GM18520 (cell line): ENCODE data around the gene FUT3.
"Not testable (repeated sequence)": the region's sequence is repeated elsewhere in the genome, so short reads cannot be mapped to it uniquely, and the experiment has no call there.

Experiments used
- ATAC-seq: cut with Tn5 transposase; IDR thresholded peaks from one replicate; pipeline ENCODE4 v1.9.1; 2021; ENCODE audit not compliant: unreplicated experiment

The FUT3 gene

DNA sequence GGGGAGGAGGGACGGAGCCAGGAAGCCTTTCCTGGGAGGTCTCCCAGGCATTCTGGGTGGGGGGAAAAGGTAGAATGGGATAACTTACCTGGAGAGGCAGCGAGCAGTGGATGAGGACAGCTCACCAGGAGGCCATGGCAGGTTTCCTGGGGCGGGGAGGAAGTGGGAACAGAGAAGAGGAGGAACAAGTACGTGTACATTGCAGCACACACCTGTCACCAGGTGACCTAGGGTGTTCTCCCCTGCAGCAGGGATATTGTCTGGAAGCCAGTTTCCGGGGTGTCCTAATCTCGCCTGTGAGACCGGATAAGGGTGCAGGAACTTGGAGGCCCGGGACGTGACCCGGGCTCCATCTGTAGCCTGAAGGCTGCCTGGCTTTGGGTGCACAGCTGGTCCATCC lies at the start of gene FUT3:
FUT3 (minus strand) TSS at position 148 of the 400 bp plus-strand sequence.
- ATAC-seq = no peak

DNA sequence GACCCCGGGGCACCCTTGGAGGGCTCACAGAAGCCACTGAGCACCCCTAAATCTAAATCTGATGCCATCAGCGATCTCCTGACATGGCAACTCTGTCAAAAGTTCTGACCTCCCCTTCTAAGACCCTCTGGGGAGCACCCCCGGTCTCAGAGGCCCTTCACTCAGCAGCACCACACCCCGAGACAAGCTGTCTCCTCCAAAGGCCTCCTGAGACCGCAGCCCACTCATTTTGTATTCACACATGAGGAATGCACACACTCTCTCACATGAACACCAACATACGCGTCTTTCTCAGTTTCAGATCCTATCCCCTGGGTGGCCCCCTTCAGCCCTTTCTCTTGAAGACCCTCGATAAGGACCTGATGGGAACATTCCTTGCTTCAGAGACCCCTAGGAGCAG lies 49.7 kb upstream of the FUT3 start:
- no peak for ATAC-seq

DNA sequence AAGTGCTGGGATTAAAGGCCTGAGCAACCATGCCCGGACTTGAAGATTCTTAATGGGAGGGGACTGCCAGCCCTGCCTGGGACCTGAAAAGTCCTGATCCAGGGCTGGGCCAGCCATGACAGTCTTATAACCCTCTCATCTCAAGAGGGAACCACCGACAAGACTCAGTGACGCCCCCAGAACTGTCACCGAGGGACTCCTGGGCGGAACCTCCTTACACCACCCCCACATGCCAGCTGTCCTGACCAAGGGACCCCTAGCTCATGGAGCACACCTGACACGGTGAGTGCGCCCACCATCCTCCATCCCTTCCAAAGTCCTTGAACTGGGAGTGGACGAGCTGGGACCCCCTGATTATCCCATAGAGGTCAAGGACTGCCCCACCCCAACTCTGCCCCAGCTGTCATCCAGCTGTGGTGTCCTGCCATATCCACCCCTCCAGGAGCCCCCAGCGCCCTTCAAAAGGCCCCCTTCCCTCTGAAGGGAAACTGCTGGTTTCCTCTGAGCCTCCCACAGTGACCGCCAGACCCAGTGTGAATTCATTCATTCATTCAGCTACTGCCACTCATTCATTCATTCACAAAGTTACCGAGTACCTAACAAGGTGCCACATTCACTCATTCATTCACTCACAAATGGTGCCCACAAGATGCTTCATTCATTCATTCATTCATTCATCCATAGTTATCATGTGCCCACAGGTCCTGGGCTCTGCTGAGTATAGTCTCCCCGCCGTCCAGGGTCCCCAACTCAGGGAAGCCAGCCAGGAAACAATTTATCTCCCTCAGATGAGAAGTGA lies 48.7 kb upstream of the FUT3 start:
- no peak for ATAC-seq

DNA sequence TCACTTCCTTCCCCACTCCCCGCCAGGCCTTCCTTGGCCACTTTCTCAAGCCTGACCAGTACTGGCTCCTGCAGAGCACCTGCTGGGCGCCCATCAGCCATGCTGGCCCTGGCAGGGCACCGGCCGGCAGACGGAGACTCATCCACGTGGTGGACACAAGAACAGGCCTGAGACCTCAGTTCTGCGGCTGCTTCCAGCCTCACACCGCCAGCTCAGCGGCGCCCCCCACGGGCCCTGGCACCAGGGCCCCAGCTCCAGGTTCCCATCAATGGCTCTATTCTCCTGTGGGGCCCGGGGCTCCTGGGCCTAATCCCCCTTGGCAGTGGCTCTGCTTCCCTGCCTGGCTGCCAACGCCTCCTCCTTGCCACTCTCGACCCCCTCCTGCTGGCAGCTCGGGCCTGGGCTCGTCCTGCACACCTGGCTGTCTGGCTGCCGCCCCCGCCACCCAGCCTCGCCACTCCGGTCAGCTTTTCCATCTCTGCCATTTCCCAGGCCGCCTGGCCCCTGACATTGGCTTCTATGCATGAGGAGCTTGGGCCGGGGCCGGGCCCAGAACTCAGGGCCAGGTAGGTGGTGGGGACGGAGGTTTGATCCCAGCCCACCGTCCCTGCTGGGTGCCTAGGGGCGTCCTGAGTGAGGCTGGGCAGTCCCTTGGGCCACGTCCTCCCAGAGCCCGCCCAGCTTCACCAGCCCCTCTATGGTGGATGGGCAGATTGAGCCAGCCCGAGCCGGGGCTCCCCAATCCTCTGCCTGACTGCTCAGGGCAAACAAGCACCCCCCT lies 46.1 kb upstream of the FUT3 start:
- no peak for ATAC-seq

DNA sequence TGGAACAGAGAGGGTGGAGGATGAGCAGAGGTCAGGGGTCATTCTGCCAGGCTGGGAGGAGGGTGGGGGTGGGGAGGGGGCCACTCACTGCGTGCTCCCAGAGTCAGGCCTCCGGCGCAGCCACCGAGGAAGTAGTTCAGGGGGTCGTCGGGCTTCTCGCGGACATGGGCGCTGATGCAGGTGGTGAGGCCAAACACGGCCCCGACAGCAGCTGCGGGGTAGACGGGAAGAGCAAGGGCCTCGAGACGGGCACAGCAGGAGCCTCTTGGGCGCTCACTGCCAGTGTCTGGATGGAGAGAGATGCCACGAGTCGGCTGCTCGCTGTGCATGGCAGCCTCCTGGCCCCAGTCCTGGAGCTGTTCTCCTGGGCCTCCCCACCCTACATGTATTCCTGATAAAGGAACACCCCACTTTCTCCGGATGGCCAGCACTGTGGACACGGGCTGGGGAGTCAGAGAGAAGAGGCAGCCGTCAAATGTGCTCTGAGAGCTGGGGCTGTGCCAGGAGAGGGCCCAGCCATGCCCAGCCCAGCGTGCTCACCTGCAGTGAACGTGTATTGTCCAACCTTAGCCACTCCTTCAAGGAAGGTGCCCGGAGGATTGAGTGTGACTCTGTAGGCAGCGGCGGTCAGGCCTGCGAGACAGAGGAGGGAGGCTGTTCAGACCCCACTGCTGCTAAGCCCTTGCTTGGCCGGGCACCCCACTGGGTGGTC lies 45.3 kb upstream of the FUT3 start:
- no peak for ATAC-seq

DNA sequence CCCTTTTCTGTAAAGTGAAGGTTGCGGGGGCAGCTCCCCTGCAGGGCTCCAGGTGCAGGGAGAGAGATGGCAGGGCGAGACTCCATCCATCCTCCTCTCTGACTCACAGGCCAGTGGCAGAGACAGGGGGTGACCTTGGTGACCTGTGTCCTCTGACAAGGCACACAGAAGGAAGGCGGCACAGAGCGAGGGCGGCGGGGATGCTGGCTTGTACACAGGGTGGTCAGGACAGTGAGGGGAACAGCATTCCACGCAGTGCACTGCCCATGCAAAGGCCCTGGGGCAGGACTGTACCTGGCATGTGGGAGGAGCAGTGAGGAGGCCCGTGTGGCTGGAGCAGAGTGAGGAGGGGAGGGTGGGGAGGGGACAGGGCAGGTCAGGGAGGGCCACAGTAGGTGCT lies 44.6 kb upstream of the FUT3 start:
- ATAC-seq = no peak

DNA sequence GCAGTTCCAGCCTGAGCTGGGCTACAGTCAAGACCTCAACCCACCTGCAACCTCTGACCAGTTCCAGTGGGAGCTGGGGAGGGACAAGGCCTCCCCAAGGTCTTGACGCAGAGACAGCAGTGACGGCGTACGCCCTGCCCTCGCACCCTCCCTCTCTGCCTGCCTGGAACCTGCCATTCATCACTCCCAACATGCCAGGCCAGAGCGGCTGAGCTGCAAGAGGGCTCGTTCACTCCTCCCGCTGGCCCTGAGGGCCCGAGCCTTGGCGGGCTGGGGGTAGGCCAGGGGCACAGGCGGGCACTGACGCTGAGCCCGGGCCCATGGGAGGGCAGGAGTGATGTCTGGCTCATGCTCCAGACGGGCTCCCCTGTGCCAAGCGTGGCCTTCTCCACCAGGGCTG lies 44.2 kb upstream of the FUT3 start:
- ATAC-seq = no peak

DNA sequence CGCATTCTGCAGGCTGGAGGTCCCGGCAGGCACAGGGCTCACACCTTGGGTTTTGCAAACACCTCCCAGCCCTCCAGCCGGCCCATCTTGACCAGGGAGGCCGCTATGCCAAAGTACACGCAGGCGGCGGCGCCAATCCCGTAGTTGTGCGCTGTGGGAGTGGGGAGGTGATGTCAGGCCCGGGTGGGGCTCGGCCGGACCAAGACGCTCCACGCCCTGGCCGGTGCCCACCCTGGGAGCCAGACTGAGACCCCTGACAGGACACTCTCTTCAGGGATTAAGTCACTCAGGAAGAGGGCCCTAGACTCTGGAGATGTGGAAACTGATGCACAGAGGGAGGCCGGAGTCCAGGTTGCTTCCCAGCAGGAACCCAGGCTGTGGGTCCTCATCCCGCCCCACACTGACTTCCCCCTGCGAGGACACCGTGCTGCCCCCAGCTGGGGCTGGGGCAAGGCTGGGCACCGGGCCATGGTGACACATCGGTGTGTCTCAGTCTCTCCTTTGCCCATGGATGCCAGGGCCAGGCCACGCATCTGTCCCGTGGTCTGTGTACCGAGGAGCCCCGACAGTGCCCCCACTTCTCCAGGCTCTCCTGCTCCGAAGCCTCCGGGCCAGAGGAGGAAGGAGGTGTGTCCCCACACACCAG lies 43.6 kb upstream of the FUT3 start:
- ATAC-seq = no peak

DNA sequence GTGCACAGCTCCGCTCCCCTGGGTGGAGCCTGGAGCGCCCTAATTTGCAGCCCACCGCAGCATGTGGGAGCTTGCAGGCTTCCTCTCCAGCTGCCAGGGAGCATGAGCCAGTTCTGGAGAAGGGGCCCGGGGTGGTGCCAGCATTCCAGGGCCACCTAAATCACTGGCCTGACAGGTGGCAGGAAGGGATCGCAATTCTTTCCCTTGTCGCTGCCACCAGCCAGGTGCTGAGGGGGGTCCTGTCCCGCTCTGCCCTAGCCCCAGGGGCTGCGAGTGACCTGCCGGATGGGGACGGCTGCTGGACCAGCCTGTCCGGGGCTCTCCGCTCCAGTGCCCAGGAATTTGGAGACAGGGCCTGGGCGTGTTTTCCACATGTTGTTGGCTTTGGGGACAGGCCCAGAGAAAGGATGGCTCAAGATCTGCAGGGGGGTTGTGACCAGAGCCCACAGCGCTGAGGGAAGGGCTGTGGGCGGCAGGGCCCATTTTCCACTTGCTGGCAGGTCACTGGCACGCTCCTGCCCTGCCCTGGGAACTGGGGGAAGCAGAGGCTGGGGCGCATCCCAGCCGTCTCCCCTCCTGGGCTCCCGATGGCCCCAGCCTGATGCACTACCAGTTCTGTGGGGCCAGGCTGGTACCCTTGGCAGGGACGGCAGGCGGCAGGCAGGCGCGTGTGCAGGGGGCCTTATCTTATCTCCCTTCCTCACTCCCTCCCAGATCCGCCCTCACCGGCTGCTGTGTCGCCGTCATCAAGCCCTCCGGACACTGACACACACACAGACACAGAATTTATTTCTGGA lies 42.9 kb upstream of the FUT3 start:
- no peak for ATAC-seq

DNA sequence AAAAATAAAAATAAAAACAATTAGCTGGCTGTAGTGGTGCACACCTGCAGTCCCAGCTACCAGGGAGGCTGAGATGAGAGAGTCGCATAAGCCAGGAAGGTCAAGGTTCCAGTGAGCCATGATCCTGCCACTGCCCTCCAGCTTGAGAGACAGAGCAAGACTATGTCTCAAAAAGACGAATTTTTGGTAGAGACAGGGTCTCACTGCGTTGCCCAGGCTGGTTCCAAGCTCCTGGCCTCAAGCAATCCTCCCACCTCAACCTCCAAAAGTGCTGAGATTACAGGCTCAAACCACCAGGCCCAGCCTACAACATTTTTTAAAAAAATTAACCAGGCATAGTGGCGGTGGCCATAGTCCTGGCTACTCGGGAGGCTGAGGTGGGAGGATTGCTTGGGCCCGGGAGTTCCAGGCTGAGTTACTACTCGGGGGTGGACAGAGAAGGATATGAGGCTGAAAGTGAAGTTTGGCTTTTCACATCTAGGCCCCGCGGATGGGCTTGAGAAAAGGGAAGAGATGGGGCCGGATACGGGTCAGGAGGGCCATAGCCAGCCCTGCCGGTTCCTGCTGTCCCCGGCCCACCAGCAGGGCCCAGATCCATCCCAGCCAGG lies 42.2 kb upstream of the FUT3 start:
- no peak for ATAC-seq

DNA sequence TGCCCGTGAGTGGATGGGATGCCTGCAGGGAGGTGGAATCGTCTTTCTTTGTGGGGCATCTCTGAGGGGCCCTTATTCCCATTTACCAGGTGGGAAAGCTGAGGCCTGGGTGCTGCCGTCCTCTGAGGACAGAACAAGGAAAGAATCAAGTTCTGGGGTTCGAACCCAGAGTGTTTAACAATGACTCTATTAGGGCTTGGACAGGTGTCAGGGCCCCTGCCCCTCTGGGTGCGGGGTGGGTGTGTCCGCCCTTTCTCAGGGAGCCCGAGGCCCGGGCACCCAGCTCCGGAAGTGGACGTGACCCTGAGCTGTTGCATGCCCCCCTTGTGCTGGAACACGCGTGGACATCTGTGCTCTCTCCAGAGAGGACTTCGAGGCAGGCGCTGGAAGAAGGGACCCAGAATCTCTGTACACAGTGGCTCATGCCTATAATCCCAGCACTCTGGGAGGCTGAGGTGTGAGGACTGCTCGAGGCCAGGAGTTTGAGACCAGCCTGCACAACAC lies 41.6 kb upstream of the FUT3 start:
- ATAC-seq = no peak

DNA sequence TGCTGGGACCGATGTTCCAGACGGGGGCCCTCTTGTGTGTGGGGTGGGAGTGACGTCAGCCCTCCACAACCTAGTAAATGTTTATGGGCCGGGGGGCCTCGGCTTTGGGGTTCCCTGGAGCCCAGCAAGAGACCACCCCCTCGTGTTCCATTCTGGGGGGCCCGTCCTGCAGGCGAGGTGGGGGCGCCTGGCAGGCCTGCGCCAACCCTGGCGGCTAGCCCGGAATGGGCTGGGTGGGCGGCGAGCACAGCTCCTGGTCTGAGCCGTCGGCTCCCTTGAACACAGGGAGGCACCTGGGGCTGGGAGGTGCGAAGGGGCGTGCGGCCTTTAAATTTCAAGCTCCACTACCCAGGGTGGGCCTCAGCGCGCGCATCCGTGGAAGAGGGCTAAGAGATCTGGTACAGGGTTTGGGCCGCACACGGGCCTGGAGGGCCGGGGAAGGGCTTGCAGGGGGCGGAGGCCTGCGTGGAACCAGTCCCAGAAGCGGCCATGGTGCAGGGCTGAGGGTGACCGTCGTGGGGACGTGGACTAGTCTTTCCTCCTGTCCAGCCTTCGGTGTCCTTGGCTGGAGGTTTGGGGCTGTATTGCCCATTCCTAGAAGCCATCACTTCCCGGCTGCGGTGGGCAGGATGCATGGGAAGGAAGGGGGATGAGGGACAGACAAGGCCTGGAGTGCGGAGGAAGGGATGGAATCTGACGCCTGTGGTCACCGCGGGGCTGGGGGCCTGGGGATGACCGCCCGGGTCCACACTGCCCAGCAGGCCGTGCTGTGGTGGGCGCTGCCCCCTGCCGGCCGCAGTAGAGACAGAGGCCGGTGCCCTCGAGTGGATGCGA lies 40.9 kb upstream of the FUT3 start:
- no peak for ATAC-seq

DNA sequence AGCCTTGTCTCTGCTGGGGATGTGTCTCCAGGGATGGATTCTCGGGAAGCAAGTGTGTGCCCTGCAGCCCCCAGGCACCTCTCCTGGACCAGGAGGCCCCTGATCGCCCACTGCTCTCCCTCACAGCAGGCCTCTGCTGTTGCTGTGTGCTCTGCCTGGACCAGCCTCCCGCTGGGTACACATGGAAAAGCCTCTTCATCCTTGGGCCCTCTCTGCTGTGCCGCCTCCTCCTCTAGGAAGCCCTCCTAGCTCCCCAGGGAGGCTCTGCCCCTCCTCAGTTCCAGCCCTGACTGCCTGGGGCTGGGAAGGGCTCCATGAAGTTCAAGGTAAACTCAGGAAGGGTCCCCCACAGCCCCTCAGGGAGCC lies 40.3 kb upstream of the FUT3 start:
- no peak for ATAC-seq

DNA sequence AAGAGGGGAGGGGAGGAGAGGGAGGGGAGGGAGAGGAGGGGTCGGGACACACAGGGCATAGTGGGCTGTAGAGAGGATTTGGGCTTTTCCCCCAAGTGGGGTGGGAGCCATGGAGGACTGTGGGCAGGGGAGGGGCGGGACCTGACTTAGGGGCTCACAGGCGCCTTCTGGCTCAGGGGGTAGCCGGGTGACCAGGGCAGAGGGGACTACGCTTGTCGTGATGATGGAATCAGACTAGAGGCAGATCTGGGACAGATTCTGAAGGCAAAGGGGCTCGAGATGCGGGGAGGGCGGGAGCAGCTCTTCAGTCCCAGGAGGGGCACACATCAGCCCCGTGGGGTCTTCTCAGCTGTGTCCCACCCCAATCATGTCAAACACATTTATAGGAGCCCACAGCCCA lies 38.9 kb upstream of the FUT3 start:
- no peak for ATAC-seq

DNA sequence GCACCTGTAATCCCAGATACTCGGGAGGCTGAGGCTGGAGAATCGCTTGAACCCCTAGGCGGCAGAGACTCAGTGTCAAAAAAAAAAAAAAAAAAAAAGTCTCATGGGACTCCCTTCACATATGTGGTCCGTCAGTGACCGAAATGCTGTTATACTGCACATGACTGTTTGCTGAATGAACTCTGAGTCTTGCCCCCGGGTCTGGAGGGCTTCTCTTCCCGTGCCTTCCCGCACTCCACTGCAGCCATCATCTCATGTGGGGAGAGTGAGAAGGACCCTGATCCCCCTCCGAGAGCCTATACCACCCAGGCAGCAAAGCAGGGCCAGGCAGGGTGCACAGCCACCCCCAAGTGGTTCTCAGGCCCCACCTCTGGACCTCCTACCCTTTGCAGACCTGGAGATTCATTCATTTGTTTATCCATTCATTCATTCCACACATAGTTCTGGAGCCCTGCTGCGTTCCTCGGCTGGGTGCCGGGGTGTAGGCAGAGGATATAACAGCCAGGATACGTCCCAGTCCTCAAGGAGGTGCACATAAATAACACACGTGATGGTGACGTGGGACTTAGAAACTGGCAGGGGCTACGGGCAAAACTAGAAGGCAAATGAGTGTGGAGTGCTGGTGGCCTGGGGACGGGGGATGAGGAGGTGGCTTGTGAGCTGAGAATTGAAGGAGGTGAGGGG lies 38.2 kb upstream of the FUT3 start:
- ATAC-seq = no peak

DNA sequence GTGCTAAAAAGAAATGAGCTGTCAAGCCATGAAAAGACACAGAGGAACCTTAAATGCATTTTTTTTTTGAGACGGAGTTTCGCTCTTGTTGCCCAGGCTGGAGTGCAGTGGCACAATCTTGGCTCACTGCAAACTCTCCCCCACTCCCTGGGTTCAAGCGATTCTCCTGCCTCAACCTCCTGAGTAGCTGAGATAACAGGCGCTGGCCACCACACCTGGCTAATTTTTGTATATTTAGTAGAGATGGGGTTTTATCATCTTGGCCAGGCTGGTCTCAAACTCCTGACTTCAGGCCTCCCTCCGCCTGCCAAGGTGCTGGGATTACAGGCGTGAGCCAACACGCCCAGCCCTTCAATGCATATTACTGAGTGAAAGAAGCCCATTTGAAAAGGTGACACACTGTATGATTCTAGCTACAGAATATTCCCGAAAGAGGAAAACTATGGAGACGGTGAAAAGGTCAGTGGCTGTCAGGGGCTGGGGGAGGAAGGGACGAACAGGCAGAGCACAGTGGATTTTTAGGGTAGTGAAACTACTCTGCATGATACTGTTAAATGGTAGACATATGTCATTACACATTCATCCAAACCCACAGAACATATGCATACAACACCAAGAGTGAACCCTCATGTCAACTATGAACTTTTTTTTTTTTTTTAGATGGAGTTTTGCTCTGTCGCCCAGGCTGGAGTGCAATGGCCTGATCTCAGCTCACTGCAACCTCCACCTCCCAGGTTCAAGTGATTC lies 33.0 kb upstream of the FUT3 start:
- ATAC-seq = not testable (repeated sequence)

DNA sequence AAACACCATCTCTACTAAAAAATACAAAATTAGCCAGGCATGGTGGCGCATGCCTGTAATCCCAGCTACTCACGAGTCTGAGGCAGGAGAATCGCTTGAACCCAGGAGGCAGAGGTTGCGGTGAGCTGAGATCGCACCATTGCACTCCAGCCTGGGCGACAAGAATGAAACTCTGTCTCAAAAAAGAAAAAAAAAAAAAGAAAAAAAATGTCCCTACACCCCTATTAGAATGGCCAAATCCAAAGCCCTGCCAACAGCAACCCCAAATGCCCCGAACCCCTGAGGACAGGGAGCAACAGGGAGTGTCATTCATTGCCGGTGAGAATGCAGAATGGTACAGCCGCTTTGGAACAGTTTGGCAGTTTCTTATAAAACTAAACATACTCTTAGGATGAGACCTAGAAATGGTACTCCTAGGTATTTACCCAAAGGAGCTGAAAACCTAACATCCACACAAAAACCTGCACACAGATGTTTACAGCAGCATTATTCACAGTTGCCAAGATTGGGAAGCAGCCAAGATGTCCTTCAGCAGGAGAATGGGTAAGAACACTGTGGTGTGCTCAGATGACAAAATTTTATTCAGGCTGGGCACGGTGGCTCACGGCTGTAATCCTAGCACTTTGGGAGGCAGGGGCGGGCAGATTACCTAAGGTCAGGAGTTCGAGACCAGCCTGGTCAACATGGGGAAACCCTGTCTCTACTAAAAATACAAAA lies 32.1 kb upstream of the FUT3 start:
- not testable (repeated sequence) for ATAC-seq
